ENCODE data around the gene DEGS1. TPM values are rescaled to one million over a fixed set of nuclear protein-coding genes. Genes with fewer than 3 reads are reported as not detected.
A peak's percentile ranks its signal among the peaks of the same experiment; 100 is the strongest.
"Not testable (repeated sequence)": the region's sequence is repeated elsewhere in the genome, so short reads cannot be mapped to it uniquely, and the experiment has no call there.

DEGS1 gene
- total RNA-seq, 2 donors from 2014 or later = 84.0 to 95.1 TPM

DNA sequence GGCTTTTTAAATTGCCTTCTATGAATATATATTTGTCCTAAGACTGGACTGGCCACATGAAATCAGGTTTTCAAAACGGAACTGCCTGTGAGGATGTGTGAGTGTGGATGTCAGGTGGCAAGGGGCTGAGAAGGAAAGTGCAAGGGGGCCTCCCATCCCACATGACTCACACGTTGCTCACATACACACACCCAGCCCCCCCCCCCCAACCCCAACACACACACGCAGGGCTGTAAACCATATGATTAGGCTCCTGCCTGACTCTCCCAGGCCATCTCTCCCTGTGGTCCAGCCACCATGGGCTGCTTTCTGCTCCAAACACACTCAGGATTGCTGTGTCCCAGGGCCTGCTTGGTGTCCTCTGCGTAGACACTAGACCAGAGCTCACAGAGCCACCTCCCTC lies 22.4 kb downstream of the DEGS1 start:
- Histone ChIP-seq H3K9me3 (no peaks in the 10 kb centered on the region), H3K4me1 (peaks cover 0 to 27% of the 10 kb centered on the region in 2 donors), H3K4me3 (no peak overlapping the region), H3K27ac (no peak overlapping the region), H3K27me3 (no peaks in the 10 kb centered on the region), H3K36me3 (no peaks in the 10 kb centered on the region)
- TF ChIP-seq, protein P1, sequence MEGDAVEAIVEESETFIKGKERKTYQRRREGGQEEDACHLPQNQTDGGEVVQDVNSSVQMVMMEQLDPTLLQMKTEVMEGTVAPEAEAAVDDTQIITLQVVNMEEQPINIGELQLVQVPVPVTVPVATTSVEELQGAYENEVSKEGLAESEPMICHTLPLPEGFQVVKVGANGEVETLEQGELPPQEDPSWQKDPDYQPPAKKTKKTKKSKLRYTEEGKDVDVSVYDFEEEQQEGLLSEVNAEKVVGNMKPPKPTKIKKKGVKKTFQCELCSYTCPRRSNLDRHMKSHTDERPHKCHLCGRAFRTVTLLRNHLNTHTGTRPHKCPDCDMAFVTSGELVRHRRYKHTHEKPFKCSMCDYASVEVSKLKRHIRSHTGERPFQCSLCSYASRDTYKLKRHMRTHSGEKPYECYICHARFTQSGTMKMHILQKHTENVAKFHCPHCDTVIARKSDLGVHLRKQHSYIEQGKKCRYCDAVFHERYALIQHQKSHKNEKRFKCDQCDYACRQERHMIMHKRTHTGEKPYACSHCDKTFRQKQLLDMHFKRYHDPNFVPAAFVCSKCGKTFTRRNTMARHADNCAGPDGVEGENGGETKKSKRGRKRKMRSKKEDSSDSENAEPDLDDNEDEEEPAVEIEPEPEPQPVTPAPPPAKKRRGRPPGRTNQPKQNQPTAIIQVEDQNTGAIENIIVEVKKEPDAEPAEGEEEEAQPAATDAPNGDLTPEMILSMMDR (IDR thresholded peaks at IDR 0.05) = no peak
- no peak for DNase-seq (ENCODE audit: low spot score)

DNA sequence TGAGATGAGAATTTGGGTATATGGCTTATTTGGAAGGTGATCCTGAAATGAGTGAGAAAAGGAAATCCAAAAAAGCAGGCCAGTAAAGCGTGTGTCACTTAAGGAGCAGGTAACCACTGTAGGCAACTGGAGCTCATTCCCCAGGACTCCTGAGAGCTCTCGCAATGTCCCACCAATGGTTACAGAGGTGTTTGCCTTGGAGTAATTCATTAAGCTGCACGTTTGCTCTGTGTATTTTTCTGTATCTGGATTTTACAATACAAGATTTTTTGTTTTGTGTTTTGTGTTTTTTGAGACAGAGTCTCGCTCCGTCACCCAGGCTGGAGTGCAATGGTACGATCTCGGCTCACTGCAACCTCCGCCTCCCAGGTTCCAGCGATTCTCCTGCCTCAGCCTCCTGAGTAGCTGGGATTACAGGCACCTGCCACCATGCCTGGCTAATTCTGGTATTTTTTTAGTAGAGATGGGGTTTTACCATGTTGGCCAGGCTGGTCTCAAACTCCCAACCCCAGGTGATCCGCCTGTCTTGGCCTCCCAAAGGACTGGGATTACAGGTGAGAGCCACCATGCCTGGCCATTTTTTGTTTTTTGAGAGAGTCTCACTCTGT lies 23.0 kb downstream of the DEGS1 start:
- peaks cover 0 to 28% of the 10 kb centered on the region in 2 donors for H3K4me1 ChIP-seq
- H3K9me3 ChIP-seq; H3K36me3 ChIP-seq; H3K27ac ChIP-seq; DNase-seq (ENCODE audit: low spot score); H3K27me3 ChIP-seq; H3K4me3 ChIP-seq: not testable (repeated sequence)

DNA sequence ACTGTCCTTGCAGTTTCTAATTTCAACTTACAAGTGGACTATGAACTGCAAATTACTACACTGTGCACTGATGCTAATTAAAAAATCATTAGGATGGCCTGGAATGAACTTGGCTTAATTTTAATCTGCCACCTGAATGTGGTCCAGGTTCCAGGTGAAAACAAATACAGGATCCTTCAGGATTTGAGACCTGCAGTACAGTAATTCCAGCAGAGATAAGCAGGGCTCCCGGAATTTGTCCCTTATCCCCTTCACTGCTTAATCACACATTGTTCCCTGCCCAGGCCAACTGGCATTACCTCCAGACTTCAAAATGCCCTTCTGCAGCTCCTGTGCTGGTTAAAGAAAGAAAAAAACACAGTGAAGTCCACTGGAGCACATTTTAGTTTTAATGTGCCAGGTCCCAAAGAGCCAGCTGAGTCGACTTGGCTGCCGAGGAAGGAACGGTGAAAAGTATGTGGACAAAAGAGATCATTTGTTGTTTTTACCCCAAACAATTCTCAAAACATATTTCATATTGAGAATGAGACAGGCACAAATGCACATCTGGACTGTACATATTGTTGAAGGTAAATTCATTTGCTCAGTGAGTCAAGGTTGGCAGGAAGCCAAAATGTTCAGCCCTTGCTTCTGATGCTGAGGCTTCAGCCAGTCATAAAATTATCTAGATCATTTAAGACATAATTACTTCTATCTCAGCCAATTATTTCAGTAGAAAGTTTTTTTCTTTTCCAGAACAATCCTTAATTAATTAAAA lies 28.3 kb downstream of the DEGS1 start:
- Histone ChIP-seq H3K36me3 (no peaks in the 10 kb centered on the region), H3K4me3 (no peak overlapping the region), H3K27ac (peak overlapping the region in 1 of 2 donors; percentile 51), H3K4me1 (peaks cover 0 to 19% of the 10 kb centered on the region in 2 donors), H3K9me3 (no peaks in the 10 kb centered on the region), H3K27me3 (no peaks in the 10 kb centered on the region)
- TF ChIP-seq, protein P1 (IDR thresholded peaks at IDR 0.05) = no peak
- no peak for DNase-seq (ENCODE audit: low spot score)

DNA sequence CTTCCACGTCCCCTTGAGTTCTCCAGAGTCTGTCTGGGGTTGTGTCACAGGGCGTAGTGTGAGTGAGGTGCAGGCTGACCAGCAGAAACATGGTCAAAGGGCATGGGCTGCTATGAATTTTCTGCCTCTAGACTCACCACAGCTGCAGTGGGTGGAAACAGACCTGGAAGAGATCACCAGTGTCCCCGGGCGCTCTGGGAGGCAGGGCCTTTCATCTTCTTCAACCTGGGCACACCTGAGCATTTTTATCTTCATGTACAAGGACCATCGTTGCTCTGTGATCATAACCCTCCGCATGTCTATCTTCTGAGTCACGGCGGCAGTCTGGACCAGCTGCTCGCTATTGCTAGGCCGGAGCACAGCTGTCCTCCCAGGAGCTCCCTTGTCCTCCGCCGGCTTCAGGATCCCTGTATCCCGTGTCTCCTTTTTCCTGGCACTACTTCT lies 29.6 kb downstream of the DEGS1 start:
- Histone ChIP-seq H3K27ac (no peak overlapping the region), H3K9me3 (no peaks in the 10 kb centered on the region)
- TF ChIP-seq, protein P1 (IDR thresholded peaks at IDR 0.05) = no peak

DNA sequence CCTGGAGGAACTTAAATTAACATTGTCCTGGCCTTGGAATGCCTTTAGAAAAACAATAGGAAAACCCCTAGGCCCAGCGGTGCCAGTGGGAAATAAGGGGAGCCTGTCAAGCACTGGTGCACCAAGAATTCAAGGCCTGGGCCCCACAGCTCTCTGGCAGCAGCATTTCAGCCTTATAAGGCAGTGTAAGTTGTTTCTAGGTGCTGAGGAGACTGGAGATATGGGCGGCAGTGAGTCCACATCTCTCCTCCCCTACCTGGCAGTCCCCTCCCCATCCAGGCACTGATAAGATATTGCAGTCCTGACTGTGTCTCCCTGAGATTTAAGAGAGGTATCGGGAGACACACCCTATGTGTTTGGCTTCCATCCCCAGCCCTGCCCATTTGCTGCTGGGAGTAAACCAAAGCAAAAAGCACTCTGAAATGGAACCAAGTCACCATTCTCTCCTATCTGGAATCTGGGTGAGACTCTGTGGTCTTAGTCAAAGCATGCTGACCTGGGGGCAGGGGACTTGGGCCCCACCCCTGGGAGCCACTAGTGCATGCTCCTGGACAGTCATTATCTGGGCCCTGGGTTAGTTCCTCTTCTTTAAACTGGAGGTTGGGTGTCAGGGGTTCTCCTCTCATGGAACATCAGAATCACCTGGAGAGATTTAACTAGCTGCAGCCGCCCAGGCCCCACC lies 30.5 kb downstream of the DEGS1 start:
- Histone ChIP-seq H3K4me1 (peaks cover 0 to 19% of the 10 kb centered on the region in 2 donors), H3K27me3 (no peaks in the 10 kb centered on the region), H3K4me3 (no peak overlapping the region), H3K27ac (no peak overlapping the region), H3K36me3 (no peaks in the 10 kb centered on the region), H3K9me3 (no peaks in the 10 kb centered on the region)
- TF ChIP-seq, protein P1 (IDR thresholded peaks at IDR 0.05) = no peak
- no peak for DNase-seq (ENCODE audit: low spot score)

More for the DNA sequence above, 29.6 kb downstream of the DEGS1 start:
- no peaks in the 10 kb centered on the region for H3K27me3 ChIP-seq
- H3K4me3 ChIP-seq = no peak overlapping the region
- H3K4me1 ChIP-seq = peaks cover 0 to 19% of the 10 kb centered on the region in 2 donors
- H3K36me3 ChIP-seq = no peaks in the 10 kb centered on the region
- no peak for DNase-seq (ENCODE audit: low spot score)

DNA sequence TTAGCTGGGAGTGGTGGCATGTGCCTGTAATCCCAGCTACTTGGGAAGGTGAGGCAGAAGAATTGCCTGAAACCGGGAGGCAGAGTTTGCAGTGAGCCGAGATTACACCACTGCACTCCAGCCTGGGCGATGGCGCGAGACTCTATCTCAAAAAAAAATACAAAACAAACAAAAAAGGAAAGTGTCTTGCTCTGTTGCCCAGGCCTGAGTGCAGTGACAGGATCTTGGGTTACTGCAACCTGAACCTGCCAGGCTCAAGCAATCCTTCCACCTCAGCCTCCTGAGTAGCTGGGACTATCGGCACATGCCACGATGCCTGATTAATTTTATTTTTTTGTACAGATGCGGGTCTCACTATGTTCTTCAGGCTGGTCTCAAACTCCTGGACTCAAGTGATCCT lies 33.3 kb downstream of the DEGS1 start:
- Histone ChIP-seq H3K9me3 (no peaks in the 10 kb centered on the region), H3K4me3 (no peak overlapping the region)
- no peak for DNase-seq (ENCODE audit: low spot score)

More for the DNA sequence above, 33.3 kb downstream of the DEGS1 start:
- no peaks in the 10 kb centered on the region for H3K36me3 ChIP-seq
- peak overlapping the region; percentile 48 to 51 for H3K27ac ChIP-seq
- TF ChIP-seq, protein P1 (IDR thresholded peaks at IDR 0.05) = no peak
- H3K27me3 ChIP-seq = no peaks in the 10 kb centered on the region
- peaks cover 0 to 9% of the 10 kb centered on the region in 2 donors for H3K4me1 ChIP-seq

Measured in right atrium auricular region (tissue), 2 donors.